NK-92 (cell line): ENCODE results near the gene ANKRD44.
A peak's percentile ranks its signal among the peaks of the same experiment; 100 is the strongest.

ENCODE experiments used
- DNase-seq: peaks from one replicate; lab custom pipeline; 2025; ENCODE audit not compliant: unreplicated experiment; lab: John Stamatoyannopoulos, UW

ANKRD44 gene

DNA sequence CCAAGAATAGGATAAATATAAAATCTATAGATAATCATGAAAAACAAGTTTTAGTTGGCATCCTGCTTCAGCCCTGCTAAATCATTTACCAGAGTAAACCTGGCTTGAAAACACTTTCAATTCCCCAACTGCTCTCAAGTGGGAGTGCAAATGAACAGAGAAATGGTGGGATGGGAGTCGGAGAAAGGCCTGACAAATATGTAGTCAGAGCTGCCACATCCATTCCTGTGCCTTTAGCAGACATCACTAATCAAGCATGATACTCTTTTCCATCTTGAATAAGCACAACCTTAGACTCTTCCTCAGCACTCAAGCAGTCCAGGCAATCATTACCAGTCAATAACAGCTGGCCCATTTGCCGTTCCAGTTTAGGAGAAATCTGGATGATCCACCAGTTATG, 101.3 kb downstream of the ANKRD44 start:
- no peak for DNase-seq

DNA sequence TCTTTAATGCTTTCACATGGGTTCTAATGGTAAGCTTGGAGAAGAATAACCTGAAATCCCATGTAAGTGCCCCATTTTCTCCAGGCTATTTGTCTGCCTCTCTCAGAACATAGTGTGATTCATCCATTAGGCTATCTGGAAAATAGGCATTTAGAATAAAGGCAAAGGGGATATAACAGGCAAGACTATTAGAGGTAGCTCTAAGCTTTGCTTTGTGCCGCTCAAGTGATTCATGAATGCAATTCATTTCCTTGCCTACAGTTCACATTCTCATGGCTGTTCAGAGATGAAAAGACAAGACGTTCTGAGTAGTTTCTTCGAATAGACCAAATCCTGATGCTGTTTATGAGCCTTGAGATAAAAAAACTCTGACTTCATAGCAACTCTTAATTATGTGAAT, 101.7 kb downstream of the ANKRD44 start:
- no peak for DNase-seq

DNA sequence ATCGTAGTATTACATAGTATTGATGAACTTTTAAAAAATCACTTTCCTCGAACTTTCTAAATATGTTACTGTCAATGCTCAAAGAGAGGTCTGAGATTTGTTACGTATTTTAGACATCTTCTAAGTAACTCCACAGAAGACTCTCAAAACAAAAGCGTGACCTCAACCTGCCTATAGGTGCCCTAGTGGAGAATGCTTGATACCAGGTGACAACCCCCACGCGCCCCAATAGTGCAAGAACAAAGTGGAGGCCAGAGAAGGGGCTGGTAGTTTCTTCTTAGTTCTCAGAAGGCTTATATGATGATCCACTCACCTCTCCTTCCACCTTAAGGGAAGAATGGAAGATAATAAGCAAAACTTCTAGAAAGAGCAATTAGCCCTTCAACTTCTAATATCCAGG, 102.6 kb downstream of the ANKRD44 start:
- DNase-seq = no peak

DNA sequence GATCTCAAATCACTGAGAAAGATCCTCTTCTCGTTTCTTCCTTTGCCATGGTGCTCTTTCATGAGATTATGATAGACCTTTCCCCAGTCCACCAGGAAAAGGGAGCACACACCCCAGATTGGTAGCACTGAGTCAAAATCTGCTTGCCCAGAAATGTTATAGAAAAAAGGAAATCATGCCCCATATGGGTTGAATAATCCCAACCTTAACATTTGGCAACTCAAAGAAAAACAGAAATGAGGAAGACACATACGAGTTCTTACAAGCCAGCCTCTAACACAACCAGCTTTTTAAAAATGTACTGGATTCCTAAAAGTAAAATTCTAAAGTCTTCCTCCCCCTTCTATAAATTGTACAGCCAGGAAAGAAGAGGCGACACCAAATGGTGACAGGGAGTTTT, 103.0 kb downstream of the ANKRD44 start:
- no peak for DNase-seq

DNA sequence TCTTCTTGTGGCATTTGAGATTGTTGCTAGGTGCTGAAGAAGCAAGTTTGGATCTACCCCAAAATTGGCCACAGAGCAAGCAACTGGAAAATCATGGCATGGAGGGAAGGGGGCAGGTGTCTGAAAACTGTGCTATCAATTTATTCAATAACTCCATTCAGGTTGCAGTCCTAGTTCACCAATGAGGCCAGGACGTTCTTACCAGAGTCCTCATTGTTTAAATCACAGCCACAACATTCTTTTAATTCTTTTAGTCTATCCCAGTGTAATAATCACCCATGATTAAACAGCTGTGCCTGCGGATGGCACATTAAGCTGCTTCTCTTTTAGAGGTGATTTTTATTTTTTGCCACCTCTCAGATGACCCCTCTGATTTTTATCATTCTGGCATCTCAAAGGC, 103.5 kb downstream of the ANKRD44 start:
- DNase-seq = no peak

DNA sequence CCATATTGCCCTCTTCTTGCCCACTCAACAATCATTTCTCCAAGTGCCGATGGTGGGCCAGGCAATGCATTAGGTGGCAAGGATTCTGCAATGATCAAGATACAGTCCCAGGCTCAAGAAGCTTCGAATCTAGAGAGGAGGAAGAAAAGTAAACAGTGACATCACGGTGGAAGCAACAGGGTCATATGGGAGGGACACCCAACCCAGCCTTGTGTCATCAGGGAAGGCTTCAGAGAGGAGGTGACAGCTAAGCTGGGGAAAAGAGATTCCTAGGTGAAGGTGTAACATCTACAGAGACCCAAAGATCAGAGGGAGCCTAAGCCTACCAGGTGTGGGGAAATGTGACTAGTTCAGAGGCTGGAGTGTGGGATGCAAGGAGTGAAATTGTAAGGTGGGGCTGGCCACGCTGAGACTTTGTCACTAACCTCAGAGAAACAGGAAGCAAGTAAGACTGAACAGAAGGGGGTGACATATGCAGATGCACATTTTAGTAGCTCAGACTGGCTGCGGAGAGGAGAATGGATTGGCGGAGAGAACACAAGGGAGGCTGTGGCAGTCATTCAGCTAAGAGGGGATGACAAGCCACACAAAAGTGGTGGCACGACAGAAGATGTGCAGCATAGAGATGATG, 104.9 kb downstream of the ANKRD44 start:
- DNase-seq = no peak

DNA sequence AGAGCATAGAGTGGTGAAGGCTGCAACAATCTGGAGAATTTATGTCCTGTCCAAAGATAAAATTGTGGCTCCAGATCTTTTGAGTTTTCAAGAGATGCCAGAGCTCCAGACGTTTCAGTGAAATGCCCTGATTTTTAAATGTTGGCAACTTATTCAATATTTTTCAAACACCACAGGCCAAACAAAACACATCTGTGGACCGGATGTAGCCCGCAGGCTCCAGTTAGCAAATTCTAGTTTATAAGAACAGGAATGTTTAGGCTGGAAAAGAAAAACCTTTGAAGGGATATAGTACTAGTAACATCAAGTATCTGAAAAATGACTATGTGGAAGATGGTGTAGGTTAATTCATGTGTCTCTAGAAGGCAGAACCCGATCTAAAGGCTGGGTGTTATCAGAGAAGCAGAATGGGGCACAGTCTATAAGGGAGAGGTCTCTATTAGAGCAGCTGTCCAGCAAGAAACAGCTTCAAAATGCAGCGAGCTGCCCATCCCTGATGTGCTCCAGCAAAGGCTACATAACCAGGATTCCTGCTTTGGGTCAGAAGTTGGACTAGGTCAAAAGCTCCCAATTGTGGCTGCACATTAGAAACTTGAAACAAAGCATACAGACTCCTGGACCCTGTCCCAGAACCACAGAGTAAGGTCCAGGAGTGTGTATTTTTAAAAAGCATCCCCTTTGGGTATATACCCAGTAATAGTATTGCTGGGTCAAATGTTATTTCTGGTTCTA, 105.9 kb downstream of the ANKRD44 start:
- DNase-seq = no peak

DNA sequence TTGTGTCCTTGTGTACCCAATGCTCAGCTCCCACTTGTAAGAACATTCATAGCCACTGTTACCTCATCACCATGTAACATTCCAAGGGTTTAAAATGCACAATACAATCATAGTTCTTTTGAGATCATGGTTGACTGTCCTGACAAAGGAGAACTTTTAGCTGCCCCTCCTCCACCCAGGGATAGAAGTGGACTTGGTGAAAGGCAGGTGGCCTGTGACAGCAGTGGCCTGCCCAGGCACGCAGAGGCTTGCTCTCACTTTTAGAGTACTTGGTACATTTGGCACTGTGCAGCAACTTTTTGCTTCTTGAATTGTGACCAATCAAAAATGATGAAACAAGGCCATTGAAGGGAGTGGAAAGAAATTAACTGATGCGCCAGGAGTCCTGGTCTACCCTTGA, 108.7 kb downstream of the ANKRD44 start:
- no peak for DNase-seq

DNA sequence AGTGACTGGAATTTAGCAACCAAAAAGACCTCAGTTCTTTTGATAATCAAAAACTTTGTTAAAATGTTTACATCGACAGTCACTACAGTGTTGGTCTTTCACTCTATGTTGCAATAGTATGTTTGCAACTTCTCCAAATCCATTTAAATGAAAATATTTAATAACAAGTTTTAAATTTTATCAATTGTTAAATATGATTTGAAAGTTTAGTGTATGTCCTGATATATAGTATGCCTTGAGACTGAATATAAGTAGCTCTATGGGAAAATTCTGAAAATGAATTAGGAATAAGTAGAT, 109.9 kb downstream of the ANKRD44 start:
- no peak for DNase-seq

DNA sequence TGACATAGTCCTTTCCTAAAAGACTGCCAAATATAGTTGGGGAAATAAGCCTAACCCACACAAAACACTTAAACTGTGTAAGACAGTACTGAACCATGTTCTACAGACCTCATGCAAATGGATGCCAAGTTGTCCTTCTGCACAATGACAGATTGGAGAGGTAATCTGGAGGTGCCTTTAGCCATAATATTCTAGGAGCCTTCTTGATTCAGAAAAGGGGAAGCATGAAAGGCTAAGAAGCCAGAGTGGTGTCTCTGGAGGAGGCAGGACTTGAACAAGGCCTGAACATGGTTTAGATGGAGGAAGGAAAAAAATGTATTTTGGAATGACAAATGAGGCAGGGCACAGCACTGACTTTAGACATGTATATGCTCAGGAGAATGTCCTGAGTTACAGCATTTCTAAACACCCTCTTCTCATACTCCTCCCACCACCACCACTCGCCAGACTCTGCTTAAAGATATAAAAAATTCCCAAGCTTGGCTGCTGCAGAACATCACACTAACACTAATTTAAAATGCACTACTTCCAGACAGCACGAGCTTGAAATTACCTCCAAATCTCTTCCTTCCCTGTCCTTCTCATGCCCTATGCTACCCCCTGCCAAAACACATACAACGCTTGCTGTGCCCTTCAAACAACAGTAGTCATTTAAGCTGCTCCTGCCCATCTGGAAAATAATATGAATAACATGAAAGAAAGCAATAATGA, 110.4 kb downstream of the ANKRD44 start:
- DNase-seq = no peak

DNA sequence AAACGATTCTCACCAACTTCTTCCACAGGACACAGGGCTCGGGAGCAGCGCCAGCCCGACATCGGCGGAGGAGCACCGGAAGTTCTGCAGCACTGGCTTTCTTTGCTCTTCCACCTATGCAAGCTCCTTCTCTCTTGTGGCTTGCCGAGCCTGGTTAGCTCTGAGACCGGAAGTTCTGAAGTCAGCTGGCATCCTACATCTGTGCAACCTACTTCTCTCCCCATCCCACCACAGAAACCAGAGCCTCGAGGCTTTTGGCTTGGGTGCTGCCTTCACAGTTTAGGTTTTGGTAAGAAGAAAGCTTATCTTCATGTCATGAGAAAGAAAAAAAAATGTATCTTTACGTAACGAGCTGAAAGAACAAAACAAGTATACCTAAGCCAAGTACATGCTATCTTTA, 111.7 kb downstream of the ANKRD44 start:
- DNase-seq = peak; percentile 74

DNA sequence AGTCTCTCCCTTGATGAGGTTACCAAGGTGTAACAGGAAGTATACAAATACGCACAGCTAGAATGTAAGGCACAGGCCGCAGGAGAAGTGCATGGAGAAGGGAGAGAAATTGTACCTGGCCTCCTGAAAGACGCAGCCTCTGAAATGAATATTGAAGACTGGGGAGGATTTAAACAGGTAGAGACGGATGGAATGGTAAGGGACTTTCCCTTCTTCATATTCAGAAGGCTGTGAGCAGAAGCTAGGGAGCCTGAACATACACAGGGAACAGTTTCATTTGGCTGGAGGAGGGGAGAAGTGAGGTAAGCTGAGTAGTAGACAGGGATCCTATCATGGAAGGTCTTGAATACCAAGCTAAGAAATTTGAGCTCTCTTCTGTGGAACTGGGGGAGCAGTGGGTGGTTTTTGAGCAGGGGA, 112.7 kb downstream of the ANKRD44 start:
- no peak for DNase-seq

DNA sequence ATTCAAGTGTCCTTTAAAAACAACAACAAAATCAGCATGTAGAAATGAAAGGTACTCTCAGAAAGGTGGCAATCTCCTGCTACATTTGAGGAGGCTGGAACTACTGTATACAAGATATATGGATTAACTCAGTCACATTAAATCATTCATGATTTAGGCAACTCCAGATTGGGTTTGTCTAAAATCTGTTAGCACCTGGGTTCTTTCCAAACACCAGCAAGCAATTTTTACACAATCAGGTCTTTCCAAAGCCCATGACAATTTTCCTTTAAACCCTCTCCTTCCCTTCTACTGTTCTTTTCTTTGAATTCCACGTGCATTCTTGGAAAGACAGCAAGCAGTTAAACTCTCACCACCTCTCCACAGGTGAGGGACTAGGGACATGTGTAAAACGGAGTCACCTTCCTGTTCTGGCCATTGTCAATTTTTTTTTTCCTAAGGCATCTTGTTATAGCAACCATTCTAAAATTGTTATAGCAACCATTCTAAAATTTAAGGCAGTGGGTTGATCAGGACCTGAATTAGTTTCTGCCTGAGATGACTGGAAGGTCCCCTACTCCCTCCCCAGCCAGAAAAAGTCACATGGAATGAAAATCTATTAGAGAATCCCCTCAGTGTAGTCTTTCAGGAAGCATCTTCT, 113.9 kb downstream of the ANKRD44 start:
- DNase-seq = no peak

DNA sequence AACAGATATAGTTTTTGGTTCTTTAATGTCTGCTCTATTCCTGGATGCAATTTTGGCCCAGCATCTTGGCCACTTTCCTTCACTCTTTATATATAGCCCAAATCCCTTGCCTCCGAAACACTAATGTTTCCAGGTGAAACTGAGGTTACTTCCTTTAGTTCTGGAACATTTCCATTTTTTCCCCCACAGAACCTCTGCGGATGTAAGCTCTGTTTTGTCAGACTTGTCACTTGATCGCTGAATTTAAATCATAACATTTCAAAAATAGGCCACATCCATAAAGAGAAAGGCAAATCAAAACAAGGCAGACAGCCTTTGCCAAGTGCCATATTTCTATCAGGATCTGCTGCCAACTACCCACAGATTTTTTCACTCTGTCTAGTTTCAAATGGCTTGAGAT, 115.1 kb downstream of the ANKRD44 start:
- DNase-seq = no peak

DNA sequence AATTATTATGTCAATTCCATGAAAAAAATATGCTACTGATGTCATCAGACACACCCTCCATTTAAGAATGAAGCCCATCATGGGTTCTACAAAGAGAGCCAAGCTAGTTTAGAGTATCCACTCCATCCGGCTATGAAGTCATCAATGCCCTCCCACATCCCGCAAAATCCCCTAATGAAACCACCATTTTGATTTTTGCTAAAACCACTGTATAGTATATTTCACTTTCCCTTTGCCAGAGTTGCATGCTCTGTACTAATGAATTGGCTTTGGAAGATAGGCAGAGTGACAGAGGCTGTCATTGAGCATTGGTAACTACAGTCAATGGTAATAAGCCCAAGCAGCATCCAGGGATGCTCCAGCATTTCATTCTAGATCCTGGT, 118.6 kb downstream of the ANKRD44 start:
- DNase-seq = no peak

DNA sequence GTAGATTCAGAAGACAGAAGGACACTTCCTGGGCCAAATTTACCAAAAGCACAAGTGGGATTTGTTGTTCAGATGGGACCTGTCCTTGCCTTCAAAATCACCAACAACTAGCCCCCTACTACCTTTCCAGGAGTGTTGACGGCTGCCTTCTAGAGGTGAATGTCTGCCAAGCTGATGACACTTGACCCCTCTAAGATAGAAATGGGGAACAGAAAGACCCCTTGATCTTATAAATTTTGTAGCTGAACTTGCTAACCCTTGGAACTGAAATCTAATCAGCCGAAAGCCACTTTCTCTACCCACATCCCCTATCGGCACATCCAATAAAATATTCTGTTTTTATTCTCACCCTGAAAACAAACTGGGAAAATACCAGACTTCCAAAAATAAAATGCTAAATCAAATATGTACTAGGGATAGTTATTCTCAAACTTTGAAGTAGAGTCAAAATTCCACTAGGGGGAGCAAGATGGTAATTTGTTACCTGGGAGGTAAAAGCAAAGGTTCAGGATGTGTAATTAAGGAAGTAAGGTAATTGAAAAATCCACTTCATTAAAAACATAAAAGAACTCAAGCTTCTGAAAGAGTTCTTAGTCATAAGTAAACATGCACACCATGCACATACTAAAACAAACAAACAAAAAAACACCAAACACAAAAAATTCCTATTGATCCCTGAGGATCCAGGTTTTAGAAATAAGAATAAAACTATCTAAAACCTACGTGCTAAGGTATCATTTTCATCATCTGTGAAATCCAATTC, 119.2 kb downstream of the ANKRD44 start:
- DNase-seq = no peak

DNA sequence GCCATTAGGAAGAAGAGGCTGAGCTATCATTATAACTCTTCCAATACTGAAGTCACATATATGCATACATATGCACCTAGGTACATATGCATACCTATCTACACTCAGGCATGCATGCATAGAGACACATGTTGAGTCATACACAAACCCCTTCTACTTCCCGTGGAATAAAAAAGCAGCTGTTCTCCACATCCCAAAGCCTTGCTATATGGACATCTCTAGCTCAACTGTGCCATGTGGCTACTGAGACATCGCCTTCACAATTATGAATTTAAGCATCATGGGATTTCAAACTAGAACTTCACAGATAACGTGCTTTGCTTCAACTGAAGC, 120.5 kb downstream of the ANKRD44 start:
- DNase-seq = no peak

DNA sequence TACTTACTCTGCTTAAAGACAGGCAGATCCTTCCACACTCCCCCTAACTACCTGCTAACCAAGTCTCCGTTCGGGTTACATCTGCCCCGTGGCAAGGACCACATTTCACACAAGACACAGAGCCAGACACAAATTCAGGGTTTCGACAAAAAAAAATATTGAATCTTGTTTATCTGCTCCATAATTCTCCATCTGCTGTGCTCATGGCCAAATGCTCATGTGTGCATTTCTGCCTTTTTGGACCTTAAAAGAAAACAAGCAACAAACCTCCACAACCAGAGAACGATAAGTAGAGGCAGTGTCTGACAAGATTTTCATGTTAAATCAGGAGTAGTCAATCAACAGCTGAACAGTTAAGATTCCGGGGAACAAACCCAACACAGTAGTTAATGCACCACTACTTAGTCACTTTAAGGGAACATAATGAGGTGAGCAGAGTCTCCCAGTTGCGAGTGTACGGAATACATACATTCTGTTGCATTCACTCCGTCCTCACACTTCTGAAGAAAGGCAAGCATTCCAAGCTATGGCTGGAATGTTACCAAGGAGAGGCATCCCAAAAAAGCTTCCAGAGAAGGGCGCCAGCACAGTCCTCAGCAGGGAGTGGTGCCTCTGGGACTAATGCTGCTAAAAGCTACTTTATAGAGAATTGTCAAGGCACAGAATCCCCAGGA, 121.0 kb downstream of the ANKRD44 start:
- DNase-seq = no peak

DNA sequence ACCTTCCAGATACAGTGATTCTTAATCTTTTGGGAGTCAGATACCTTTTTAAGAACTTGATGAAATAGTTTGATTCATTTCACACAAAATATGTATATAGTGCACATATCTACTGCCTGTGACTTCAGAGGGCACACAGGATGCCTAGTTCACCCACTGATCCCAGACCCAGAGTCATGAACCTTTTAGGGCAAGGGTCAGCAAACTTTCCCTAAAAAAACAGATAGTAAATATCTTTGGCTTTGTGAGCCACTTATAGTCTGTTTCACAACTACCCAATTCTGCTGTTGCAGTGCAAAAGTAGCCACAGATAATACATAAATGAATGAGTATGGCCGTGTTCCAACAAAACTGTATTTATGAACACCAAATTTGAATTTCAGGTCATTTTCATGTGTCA, 124.9 kb downstream of the ANKRD44 start:
- DNase-seq = no peak

DNA sequence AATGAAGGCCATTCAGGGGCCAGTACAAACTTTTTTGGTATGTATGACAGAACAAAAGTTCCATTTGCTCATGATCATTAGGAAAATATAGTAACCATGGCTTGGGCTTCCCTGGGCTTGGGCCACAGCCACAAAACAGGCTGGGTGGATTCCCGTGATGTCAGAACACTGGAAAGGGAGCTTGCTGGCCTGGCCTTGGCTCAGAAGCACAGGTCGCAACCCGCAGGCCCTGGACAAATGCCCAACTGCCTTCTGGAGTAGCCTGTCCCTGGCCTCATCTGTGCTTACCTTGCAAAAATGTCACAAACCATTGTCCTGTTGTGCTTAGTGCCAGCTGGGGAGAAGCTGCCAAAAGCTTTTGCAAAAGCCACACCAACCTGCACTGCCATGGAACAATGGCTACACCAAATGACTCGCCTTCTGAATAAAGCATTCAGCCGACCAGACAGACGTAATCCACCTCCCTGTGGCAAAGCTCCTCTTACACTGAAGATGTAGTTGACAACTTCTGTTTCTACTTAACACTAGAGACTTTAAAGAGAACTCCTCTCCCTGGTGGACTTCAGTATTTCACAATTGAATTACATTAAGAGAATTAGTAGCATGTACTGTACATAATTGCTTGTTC, 125.5 kb downstream of the ANKRD44 start:
- DNase-seq = no peak

DNA sequence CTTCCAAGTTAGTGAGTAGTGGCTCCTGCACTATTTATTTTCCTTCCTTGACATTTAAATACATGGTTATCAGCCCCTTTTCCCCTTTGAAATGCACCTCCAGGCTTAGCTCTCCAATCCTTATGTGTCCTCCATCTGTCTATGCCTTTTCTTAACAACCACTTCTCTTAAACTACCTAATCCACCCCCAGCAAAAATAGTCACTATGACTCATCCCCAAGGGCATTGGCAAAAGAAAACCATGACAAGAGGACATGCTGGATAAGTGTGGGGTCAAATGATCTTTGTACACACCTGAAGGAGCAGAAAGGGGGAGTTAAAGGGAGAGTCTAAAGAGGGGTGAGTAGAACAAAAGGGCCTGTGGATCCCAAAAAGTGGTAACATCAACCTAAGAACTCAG, 127.2 kb downstream of the ANKRD44 start:
- no peak for DNase-seq
